ENCODE results near the gene FGFR4. TPM values are rescaled to one million over a fixed set of nuclear protein-coding genes. Genes with fewer than 3 reads are reported as not detected.

FGFR4 gene
- total RNA-seq, 1 donor from 2014 or later: 0.79 TPM

- Histone ChIP-seq H3K27me3 (ENCODE audit: control insufficient read depth, insufficient read depth, low read length) (no peaks in the 10 kb centered on the region), H3K36me3 (ENCODE audit: control insufficient read depth, insufficient read depth, low read length) (peaks cover 4% of the 10 kb centered on the region), H3K4me3 (ENCODE audit: low read depth, low read length) (peak overlapping the region; percentile 71)
- TF ChIP-seq, protein P1, sequence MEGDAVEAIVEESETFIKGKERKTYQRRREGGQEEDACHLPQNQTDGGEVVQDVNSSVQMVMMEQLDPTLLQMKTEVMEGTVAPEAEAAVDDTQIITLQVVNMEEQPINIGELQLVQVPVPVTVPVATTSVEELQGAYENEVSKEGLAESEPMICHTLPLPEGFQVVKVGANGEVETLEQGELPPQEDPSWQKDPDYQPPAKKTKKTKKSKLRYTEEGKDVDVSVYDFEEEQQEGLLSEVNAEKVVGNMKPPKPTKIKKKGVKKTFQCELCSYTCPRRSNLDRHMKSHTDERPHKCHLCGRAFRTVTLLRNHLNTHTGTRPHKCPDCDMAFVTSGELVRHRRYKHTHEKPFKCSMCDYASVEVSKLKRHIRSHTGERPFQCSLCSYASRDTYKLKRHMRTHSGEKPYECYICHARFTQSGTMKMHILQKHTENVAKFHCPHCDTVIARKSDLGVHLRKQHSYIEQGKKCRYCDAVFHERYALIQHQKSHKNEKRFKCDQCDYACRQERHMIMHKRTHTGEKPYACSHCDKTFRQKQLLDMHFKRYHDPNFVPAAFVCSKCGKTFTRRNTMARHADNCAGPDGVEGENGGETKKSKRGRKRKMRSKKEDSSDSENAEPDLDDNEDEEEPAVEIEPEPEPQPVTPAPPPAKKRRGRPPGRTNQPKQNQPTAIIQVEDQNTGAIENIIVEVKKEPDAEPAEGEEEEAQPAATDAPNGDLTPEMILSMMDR (IDR thresholded peaks at IDR 0.05; ENCODE audit: insufficient read depth, low read length, severe bottlenecking): no peak
- DNase-seq (ENCODE audit: low read depth): no peak
- no peak for FAIRE-seq
These were observed 45.7 kb downstream of the FGFR4 start for GRCh38 chr5:177132136-177133095.

DNA sequence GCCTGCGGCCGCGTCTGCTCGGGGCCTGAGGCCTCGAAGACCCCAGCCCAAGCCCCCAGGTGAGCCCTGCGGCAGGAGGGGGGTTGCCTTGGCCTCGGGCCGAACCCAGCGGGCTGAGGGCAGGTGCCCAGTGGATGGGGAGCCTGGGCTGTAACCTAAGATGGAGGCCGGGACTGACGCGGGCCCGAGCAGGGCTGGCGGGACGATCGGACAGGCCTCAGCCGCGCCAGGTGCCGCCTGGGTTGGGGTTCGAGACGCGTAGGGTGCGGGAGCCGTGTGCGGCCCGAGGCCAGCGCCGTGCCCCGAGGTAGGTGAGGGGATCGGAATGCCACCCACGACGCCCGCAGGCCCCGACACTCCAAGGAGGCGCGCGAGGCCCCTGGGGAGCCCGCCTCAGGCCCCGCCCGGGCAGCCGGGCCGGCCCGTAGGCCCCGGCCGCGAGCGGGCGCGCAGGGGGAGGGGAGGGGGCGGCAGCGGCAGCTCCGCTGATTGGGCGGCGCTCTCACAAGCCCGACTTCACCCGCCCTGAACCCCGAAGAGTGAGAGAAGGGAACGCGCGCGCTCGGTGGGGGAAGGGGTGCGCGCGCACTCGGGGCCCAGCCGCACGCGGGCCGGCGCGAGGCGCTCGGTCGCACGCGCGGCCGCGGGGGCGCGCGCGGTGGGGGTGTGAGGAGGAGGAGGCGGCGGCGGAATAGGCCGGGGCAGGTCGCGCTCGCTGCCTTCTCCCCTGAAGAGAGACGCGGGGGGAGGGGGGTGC is 46.6 kb downstream of the FGFR4 start, which contains the start of gene NSD1:
Gene NSD1 (plus strand): TSS at position 678 of the 757 bp plus-strand sequence. CDS start 1,331 bp downstream, outside the sequence.
- FAIRE-seq: no peak
- Histone ChIP-seq H3K4me3 (ENCODE audit: low read depth, low read length) (peak within 1 kb of the TSS; percentile 71), H3K27me3 (ENCODE audit: control insufficient read depth, insufficient read depth, low read length) (no peaks in the 10 kb centered on the region), H3K36me3 (ENCODE audit: control insufficient read depth, insufficient read depth, low read length) (peaks cover 4% of the 10 kb centered on the region)
- DNase-seq (ENCODE audit: low read depth): peak; percentile 37
- TF ChIP-seq, protein P1 (IDR thresholded peaks at IDR 0.05; ENCODE audit: insufficient read depth, low read length, severe bottlenecking): no peak

- FAIRE-seq (no peak), DNase-seq (ENCODE audit: low read depth) (no peak)
- Histone ChIP-seq H3K4me3 (ENCODE audit: low read depth, low read length) (peak overlapping the region; percentile 71), H3K36me3 (ENCODE audit: control insufficient read depth, insufficient read depth, low read length) (peaks cover 4% of the 10 kb centered on the region), H3K27me3 (ENCODE audit: control insufficient read depth, insufficient read depth, low read length) (no peaks in the 10 kb centered on the region)
- TF ChIP-seq, protein P1 (IDR thresholded peaks at IDR 0.05; ENCODE audit: insufficient read depth, low read length, severe bottlenecking): no peak
These were observed 47.4 kb downstream of the FGFR4 start for GRCh38 chr5:177133853-177134696.

DNA sequence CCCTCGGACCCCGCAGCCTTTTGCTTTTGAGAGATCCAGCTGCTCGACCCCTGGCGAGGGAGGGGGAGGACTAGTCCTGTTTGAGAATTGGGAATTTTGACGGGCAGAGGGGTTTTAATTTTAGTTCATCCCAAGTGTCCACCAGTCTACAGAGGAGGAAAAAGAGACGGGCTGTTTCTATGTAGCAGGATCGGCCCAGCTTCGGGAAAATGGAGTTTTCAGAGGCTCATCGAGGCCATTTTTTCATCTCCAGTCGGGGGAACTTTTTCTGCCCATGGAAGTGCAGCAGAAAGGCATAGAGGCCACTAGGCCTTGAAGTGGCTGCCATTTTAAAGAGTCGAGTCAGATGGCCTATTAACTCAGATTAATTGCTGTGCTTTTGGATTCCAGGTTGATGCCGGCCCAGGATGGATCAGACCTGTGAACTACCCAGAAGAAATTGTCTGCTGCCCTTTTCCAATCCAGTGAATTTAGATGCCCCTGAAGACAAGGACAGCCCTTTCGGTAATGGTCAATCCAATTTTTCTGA is 48.0 kb downstream of the FGFR4 start:
- FAIRE-seq: no peak

More for the DNA sequence above, 48.0 kb downstream of the FGFR4 start:
- Histone ChIP-seq H3K27me3 (ENCODE audit: control insufficient read depth, insufficient read depth, low read length) (no peaks in the 10 kb centered on the region), H3K36me3 (ENCODE audit: control insufficient read depth, insufficient read depth, low read length) (peaks cover 4% of the 10 kb centered on the region), H3K4me3 (ENCODE audit: low read depth, low read length) (peak overlapping the region; percentile 71)
- DNase-seq (ENCODE audit: low read depth): no peak
- TF ChIP-seq, protein P1 (IDR thresholded peaks at IDR 0.05; ENCODE audit: insufficient read depth, low read length, severe bottlenecking): no peak
